ENCODE measurements around the gene DPEP2. TPM values are rescaled to one million over a fixed set of nuclear protein-coding genes. Genes with fewer than 3 reads are reported as not detected.

The DPEP2 gene
- total and polyA plus RNA-seq, 10 of the 15 experiments (the other 5 are each of a cell fraction or from before 2014, with no cell fraction given), result 0.04 to 4.0 (median 2.1) TPM

GRCh38 chr16:68047987-68048386, 48.7 kb upstream of the DPEP2 start:
- no peaks in the 10 kb centered on the region for H4K20me1 ChIP-seq (ENCODE audit: control insufficient read depth, insufficient read depth)
- H3K9ac ChIP-seq (ENCODE audit: control insufficient read depth, insufficient read depth, low read length), result no peak overlapping the region
- ChIA-PET POLR2A (interaction anchor here (0.6 kb wide), 1 partner anchor 92 kb away, joined by 4 read pairs; no protein-coding TSS in a partner anchor), RAD21 (ENCODE audit: unreplicated experiment) (no interaction called here), SMC1A (ENCODE audit: uncharacterized antibody, unreplicated experiment) (interaction anchor here (0.7 kb wide), 1 partner anchor 61 kb away, joined by 3 read pairs; no protein-coding TSS in a partner anchor), CTCF (interaction anchor here (0.7 kb wide), 2 partner anchors 17 to 286 kb away, joined by 3 read pairs; no protein-coding TSS in a partner anchor)
- H3K4me1 ChIP-seq (ENCODE audit: control insufficient read depth, insufficient read depth, low read length), result no peaks in the 10 kb centered on the region
- no peaks in the 10 kb centered on the region for H3K27me3 ChIP-seq (replicated peaks in 1 of 2; ENCODE audit: control insufficient read depth in 2 of 2, insufficient read depth in 2 of 2, low read length in 1 of 2)
- H2AFZ ChIP-seq (ENCODE audit: control insufficient read depth, low read depth, low read length), result no peak overlapping the region
- DNase-seq (ENCODE audit: low read depth, low spot score), result no peak
- WGBS (ENCODE audit: insufficient coverage, insufficient replicate concordance, low lambda C conversion rate, missing lambda C conversion rate), result 98% methylated on average over 2 of the region's 2 CpGs
- BruUV-seq (replicated peaks), result no TSS peak
- H3K9me3 ChIP-seq (replicated peaks; ENCODE audit: control insufficient read depth, insufficient read depth, low read length), result no peaks in the 10 kb centered on the region
- no peak overlapping the region for H3K4me3 ChIP-seq
- no peak overlapping the region for H3K4me2 ChIP-seq (ENCODE audit: control insufficient read depth, insufficient read depth)
- no peak overlapping the region for H3K27ac ChIP-seq (ENCODE audit: control insufficient read depth, insufficient read depth)
- no peak for ATAC-seq
- no peaks in the 10 kb centered on the region for H3K79me2 ChIP-seq (ENCODE audit: control insufficient read depth, insufficient read depth, low read length)
- no peak for FAIRE-seq
- peaks cover 7 to 9% of the 10 kb centered on the region in 2 experiments; a peak in 3 of 4 replicates for H3K36me3 ChIP-seq (ENCODE audit: control insufficient read depth in 2 of 2, insufficient read depth in 2 of 2, low read length in 1 of 2)
- in situ Hi-C loops (cut with MboI), result no loop called here
- intact Hi-C loops (cut with micrococcal nuclease; ENCODE audit: unreplicated experiment), result no loop called here
- no peak for TF ChIP-seq NFXL1 (IDR thresholded peaks at IDR 0.05; ENCODE audit: borderline replicate concordance)
- no peak for TF ChIP-seq BHLHE40 (IDR thresholded peaks at IDR 0.05; ENCODE audit: borderline replicate concordance in 1 of 2, low read depth in 2 of 2, low read length in 1 of 2)
- TF ChIP-seq GABPA (IDR thresholded peaks at IDR 0.05; ENCODE audit: low read depth), result no peak
- TF ChIP-seq POLR2AphosphoS5 (IDR thresholded peaks at IDR 0.05; ENCODE audit: low read length), result no peak
- no peak for TF ChIP-seq IKZF2 (IDR thresholded peaks at IDR 0.05)

GRCh38 chr16:68046106-68046505, 46.8 kb upstream of the DPEP2 start:
- DNase-seq (ENCODE audit: low read depth, low spot score), result no peak
- in situ Hi-C loops (cut with MboI), result no loop called here
- POLR2A ChIA-PET, result no interaction called here
- TF ChIP-seq POU2F2 (IDR thresholded peaks at IDR 0.05; ENCODE audit: borderline replicate concordance, low read depth, low read length) (no peak), TCF3 (IDR thresholded peaks at IDR 0.05; ENCODE audit: borderline replicate concordance, insufficient read depth, low read depth, low read length) (no peak), MEF2B (IDR thresholded peaks at IDR 0.05; ENCODE audit: partially characterized antibody, poor library complexity, severe bottlenecking) (no peak), NFYA (IDR thresholded peaks at IDR 0.05; ENCODE audit: borderline replicate concordance, low read depth, low read length) (no peak), NFYB (IDR thresholded peaks at IDR 0.05; ENCODE audit: insufficient read depth, low read depth, low read length) (no peak), EED (IDR thresholded peaks at IDR 0.05; ENCODE audit: low read depth) (no peak), BRCA1 (IDR thresholded peaks at IDR 0.05; ENCODE audit: low read depth, low read length) (no peak), TCF12 (IDR thresholded peaks at IDR 0.05; ENCODE audit: low read depth, low read length) (no peak), IRF4 (IDR thresholded peaks at IDR 0.05; ENCODE audit: low read depth, low read length) (no peak), SMAD1 (IDR thresholded peaks at IDR 0.05; ENCODE audit: low read depth, partially characterized antibody) (no peak), FOXK2 (IDR thresholded peaks at IDR 0.05) (no peak), ZNF24 (IDR thresholded peaks at IDR 0.05) (no peak)
- TF ChIP-seq, protein P1, sequence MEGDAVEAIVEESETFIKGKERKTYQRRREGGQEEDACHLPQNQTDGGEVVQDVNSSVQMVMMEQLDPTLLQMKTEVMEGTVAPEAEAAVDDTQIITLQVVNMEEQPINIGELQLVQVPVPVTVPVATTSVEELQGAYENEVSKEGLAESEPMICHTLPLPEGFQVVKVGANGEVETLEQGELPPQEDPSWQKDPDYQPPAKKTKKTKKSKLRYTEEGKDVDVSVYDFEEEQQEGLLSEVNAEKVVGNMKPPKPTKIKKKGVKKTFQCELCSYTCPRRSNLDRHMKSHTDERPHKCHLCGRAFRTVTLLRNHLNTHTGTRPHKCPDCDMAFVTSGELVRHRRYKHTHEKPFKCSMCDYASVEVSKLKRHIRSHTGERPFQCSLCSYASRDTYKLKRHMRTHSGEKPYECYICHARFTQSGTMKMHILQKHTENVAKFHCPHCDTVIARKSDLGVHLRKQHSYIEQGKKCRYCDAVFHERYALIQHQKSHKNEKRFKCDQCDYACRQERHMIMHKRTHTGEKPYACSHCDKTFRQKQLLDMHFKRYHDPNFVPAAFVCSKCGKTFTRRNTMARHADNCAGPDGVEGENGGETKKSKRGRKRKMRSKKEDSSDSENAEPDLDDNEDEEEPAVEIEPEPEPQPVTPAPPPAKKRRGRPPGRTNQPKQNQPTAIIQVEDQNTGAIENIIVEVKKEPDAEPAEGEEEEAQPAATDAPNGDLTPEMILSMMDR (IDR thresholded peaks at IDR 0.05 in 2 of 3, conservative IDR thresholded peaks at IDR 0.05 in 1 of 3; ENCODE audit: control insufficient read depth in 2 of 3, extremely low read depth in 1 of 3, insufficient read depth in 1 of 3, low read depth in 3 of 3, low read length in 3 of 3), result no peak

More at GRCh38 chr16:68046106-68046505, 46.8 kb upstream of the DPEP2 start:
- intact Hi-C loops (cut with micrococcal nuclease; ENCODE audit: unreplicated experiment), result no loop called here
- Histone ChIP-seq H3K9me3 (replicated peaks; ENCODE audit: control insufficient read depth, insufficient read depth, low read length) (no peaks in the 10 kb centered on the region), H3K9ac (ENCODE audit: control insufficient read depth, insufficient read depth, low read length) (no peak overlapping the region), H3K27me3 (replicated peaks in 1 of 2; ENCODE audit: control insufficient read depth in 2 of 2, insufficient read depth in 2 of 2, low read length in 1 of 2) (no peaks in the 10 kb centered on the region), H3K4me1 (ENCODE audit: control insufficient read depth, insufficient read depth, low read length) (no peaks in the 10 kb centered on the region), H3K79me2 (ENCODE audit: control insufficient read depth, insufficient read depth, low read length) (no peaks in the 10 kb centered on the region; the same call in 1 of the 2 replicates), H3K36me3 (ENCODE audit: control insufficient read depth in 2 of 2, insufficient read depth in 2 of 2, low read length in 1 of 2) (peaks cover 3 to 8% of the 10 kb centered on the region in 2 experiments; a peak in 3 of 4 replicates), H4K20me1 (ENCODE audit: control insufficient read depth, insufficient read depth) (no peaks in the 10 kb centered on the region), H3K4me2 (ENCODE audit: control insufficient read depth, insufficient read depth) (no peak overlapping the region), H3K4me3 (no peak overlapping the region), H3K27ac (ENCODE audit: control insufficient read depth, insufficient read depth) (no peak overlapping the region), H2AFZ (ENCODE audit: control insufficient read depth, low read depth, low read length) (no peak overlapping the region)
- ChIA-PET RAD21 (ENCODE audit: unreplicated experiment) (interaction anchor here (1.2 kb wide), 1 partner anchor 28 kb away, joined by 3 read pairs; no protein-coding TSS in a partner anchor), SMC1A (ENCODE audit: uncharacterized antibody, unreplicated experiment) (interaction anchor here (0.6 to 1.5 kb wide), 3 partner anchors 16 to 121 kb away, joined by 3 to 4 read pairs (median 3); no protein-coding TSS in a partner anchor), CTCF (interaction anchor here (0.6 to 0.7 kb wide), 3 partner anchors 32 to 218 kb away, joined by 3 read pairs; no protein-coding TSS in a partner anchor)
- WGBS (ENCODE audit: insufficient coverage, insufficient replicate concordance, low lambda C conversion rate, missing lambda C conversion rate), result 97% methylated on average over 7 of the region's 7 CpGs
- FAIRE-seq, result no peak
- ATAC-seq, result no peak
- no TSS peak for BruUV-seq (replicated peaks)

All from GM12878 (cell line).